SU-DHL-6 (cell line): ENCODE measurements around the gene FOXF1.

Experiments used
- H2AFZ ChIP-seq: fragments of 200-600 bp; sonication (generic); 2 replicates; pipeline ENCODE4 v1.6.1; 2014; ENCODE audit warnings: low read depth, mild to moderate bottlenecking, moderate library complexity, mixed read lengths, antibody characterized with exemption, low read length; ENCODE audit not compliant: severe bottlenecking
- H3F3A ChIP-seq: fragments of 200-600 bp; shearing (Covaris generic); 2 replicates; pipeline ENCODE4 v1.6.0; 2016; ENCODE audit warnings: antibody characterized with exemption, mild to moderate bottlenecking; ENCODE audit not compliant: insufficient read depth
- H3K27ac ChIP-seq: fragments of 200-600 bp; sonication (generic); 2 replicates; pipeline ENCODE4 v1.5.1; 2016; ENCODE audit warnings: low read depth, mild to moderate bottlenecking, low read length, moderate library complexity, mixed read lengths
- H3K27me3 ChIP-seq: fragments of 200-600 bp; sonication (generic), shearing (Covaris generic); 2 replicates; pipeline ENCODE4 v1.6.0; 2014; ENCODE audit warnings: mild to moderate bottlenecking, low read length
- H3K36me3 ChIP-seq: fragments of 200-600 bp; sonication (generic); 2 replicates; pipeline ENCODE4 v1.6.1; 2014; ENCODE audit warnings: mild to moderate bottlenecking, low read length, mixed read lengths
- H3K4me2 ChIP-seq: fragments of 300-600, 200-600 bp; shearing (Covaris generic), sonication (generic); 2 replicates; pipeline ENCODE4 v1.6.0; 2014; ENCODE audit warnings: low read length, low read depth, mild to moderate bottlenecking; ENCODE audit not compliant: poor library complexity, severe bottlenecking
- H3K4me3 ChIP-seq: fragments of 200-600 bp; sonication (generic); 2 replicates; pipeline ENCODE4 v1.5.1; 2014; ENCODE audit warnings: antibody characterized with exemption, low read length, mild to moderate bottlenecking, mixed read lengths; ENCODE audit not compliant: insufficient read depth, poor library complexity, severe bottlenecking
- H3K79me2 ChIP-seq: fragments of 200-600 bp; sonication (generic); 2 replicates; pipeline ENCODE4 v1.6.1; 2014; ENCODE audit warnings: mild to moderate bottlenecking, low read length, moderate library complexity; ENCODE audit not compliant: insufficient read depth
- H3K9ac ChIP-seq: fragments of 200-600 bp; sonication (generic); 2 replicates; pipeline ENCODE4 v1.7.0; 2014; ENCODE audit warnings: mild to moderate bottlenecking, low read length
- H3K9me2 ChIP-seq: fragments of 200-600 bp; sonication (generic); replicated peaks from 2 replicates; pipeline ENCODE4 v1.6.1; 2014; ENCODE audit warnings: low read length; ENCODE audit not compliant: insufficient read depth
- H3K9me3 ChIP-seq: fragments of 200-600 bp; sonication (generic); 2 replicates; pipeline ENCODE4 v1.6.1; 2014; ENCODE audit warnings: low read length, mixed read lengths; ENCODE audit not compliant: insufficient read depth
- H4K20me1 ChIP-seq: fragments of 200-600 bp; sonication (generic); 2 replicates; pipeline ENCODE4 v1.6.1; 2014; ENCODE audit warnings: low read depth, mild to moderate bottlenecking, antibody characterized with exemption, low read length, moderate library complexity, mixed read lengths
- EZH2phosphoT487 ChIP-seq: fragments of 200-600 bp; sonication (generic), shearing (Covaris generic); conservative IDR thresholded peaks from 2 replicates; pipeline ENCODE4 v1.6.1; 2018; ENCODE audit warnings: mild to moderate bottlenecking, antibody characterized with exemption, low read length, moderate library complexity, mixed read lengths
- TF ChIP-seq, protein P1 (sequence below): fragments of 200-600 bp; sonication (generic); IDR thresholded peaks from one replicate; pipeline ENCODE4 v1.5.1; 2017; ENCODE audit warnings: antibody characterized with exemption, mild to moderate bottlenecking, low read length, moderate library complexity; ENCODE audit not compliant: insufficient read depth, poor library complexity, severe bottlenecking

Gene FOXF1

GRCh38 chr16:86519007-86519648, 8.8 kb downstream of the FOXF1 start:
- H3K27ac ChIP-seq: no peak overlapping the region
- H3K9me3 ChIP-seq: no peaks in the 10 kb centered on the region
- no peak overlapping the region for H3K4me3 ChIP-seq
- H2AFZ ChIP-seq: no peak overlapping the region
- no peaks in the 10 kb centered on the region for H3K9me2 ChIP-seq
- no peaks in the 10 kb centered on the region for H4K20me1 ChIP-seq
- no peak overlapping the region for H3K4me2 ChIP-seq
- no peak overlapping the region for H3K9ac ChIP-seq
- TF ChIP-seq, protein P1, sequence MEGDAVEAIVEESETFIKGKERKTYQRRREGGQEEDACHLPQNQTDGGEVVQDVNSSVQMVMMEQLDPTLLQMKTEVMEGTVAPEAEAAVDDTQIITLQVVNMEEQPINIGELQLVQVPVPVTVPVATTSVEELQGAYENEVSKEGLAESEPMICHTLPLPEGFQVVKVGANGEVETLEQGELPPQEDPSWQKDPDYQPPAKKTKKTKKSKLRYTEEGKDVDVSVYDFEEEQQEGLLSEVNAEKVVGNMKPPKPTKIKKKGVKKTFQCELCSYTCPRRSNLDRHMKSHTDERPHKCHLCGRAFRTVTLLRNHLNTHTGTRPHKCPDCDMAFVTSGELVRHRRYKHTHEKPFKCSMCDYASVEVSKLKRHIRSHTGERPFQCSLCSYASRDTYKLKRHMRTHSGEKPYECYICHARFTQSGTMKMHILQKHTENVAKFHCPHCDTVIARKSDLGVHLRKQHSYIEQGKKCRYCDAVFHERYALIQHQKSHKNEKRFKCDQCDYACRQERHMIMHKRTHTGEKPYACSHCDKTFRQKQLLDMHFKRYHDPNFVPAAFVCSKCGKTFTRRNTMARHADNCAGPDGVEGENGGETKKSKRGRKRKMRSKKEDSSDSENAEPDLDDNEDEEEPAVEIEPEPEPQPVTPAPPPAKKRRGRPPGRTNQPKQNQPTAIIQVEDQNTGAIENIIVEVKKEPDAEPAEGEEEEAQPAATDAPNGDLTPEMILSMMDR: no peak
- no peak for TF ChIP-seq EZH2phosphoT487
- H3K79me2 ChIP-seq: no peaks in the 10 kb centered on the region
- H3K27me3 ChIP-seq: no peaks in the 10 kb centered on the region
- no peaks in the 10 kb centered on the region for H3F3A ChIP-seq
- H3K36me3 ChIP-seq: no peaks in the 10 kb centered on the region

DNA sequence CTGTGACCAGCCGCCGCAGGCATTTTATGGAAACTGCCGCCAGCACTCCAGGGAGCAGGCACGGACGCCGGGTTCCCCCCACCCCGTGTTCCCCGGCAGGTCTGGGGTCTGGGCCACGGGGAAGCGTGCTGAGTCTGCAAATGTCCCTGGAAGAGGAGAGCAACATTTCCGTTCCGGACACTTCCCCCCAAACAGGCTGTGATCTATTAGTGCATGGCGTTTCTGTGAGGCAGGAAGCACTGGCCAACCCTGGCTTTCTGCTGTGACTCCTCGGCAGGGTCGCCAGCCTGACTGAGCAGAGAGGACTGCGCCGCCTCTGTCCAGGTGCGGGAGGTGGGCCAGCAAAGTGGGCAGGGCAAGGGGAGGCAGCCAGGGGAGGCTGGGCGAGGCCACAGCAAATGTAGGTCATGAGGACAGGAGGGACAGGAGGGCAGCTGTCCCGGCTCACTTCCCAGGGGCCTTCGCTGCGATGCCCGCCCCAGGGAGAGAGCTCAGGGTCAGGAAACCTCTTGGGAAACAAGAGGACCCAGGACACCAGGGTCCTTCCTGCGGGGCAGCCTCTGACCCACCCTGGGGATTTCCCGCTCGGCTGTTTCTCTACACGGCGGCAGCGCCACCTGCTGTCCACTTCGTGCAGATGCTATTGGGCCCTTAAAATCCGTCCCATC, 9.5 kb downstream of the FOXF1 start:
- Histone ChIP-seq H2AFZ (no peak overlapping the region), H3K9ac (no peak overlapping the region)

GRCh38 chr16:86520317-86521210, 10.2 kb downstream of the FOXF1 start:
- Histone ChIP-seq H3K27ac (no peak overlapping the region), H3K4me3 (no peak overlapping the region), H2AFZ (no peak overlapping the region), H3K9me3 (no peaks in the 10 kb centered on the region), H3K4me2 (no peak overlapping the region), H3K79me2 (no peaks in the 10 kb centered on the region), H3K27me3 (no peaks in the 10 kb centered on the region), H3K36me3 (no peaks in the 10 kb centered on the region), H3K9me2 (no peaks in the 10 kb centered on the region), H3K9ac (no peak overlapping the region), H3F3A (no peaks in the 10 kb centered on the region), H4K20me1 (no peaks in the 10 kb centered on the region)
- no peak for TF ChIP-seq EZH2phosphoT487
- TF ChIP-seq, protein P1: no peak

More for the DNA sequence above, 9.5 kb downstream of the FOXF1 start:
- Histone ChIP-seq H3K4me2 (no peak overlapping the region), H3K9me3 (no peaks in the 10 kb centered on the region), H3K27me3 (no peaks in the 10 kb centered on the region), H3K36me3 (no peaks in the 10 kb centered on the region), H3K9me2 (no peaks in the 10 kb centered on the region), H3K79me2 (no peaks in the 10 kb centered on the region), H4K20me1 (no peaks in the 10 kb centered on the region), H3K27ac (no peak overlapping the region), H3F3A (no peaks in the 10 kb centered on the region), H3K4me3 (no peak overlapping the region)
- TF ChIP-seq, protein P1: peak; percentile 78
- no peak for TF ChIP-seq EZH2phosphoT487
